T-helper 1 cell treated with Interleukin-12 subunit alpha and Interleukin-12 subunit beta and Interleukin-4 antibody, amounts not matched to agents 30 μg/mL and 1 μg/mL, for 36 hours (primary cell): ENCODE results near the gene TMEM207.

Experiments
- H3K27ac Mint-ChIP-seq: one replicate; pipeline ENCODE4 v1.8.0; 2021; ENCODE audit warnings: mild to moderate bottlenecking, mixed read lengths
- H3K27me3 Mint-ChIP-seq: one replicate; pipeline ENCODE4 v1.8.0; 2021; ENCODE audit warnings: low read depth, mixed read lengths
- H3K36me3 Mint-ChIP-seq: one replicate; pipeline ENCODE4 v1.8.0; 2021; ENCODE audit warnings: low read depth, mixed read lengths
- H3K4me1 Mint-ChIP-seq: one replicate; pipeline ENCODE4 v1.8.0; 2021; ENCODE audit warnings: low read depth, mixed read lengths
- H3K4me3 Mint-ChIP-seq: one replicate; pipeline ENCODE4 v1.8.0; 2021; ENCODE audit warnings: mild to moderate bottlenecking, moderate library complexity, mixed read lengths
- H3K9me3 Mint-ChIP-seq: one replicate; pipeline ENCODE4 v1.8.0; 2021; ENCODE audit warnings: mixed read lengths

TMEM207 gene

DNA sequence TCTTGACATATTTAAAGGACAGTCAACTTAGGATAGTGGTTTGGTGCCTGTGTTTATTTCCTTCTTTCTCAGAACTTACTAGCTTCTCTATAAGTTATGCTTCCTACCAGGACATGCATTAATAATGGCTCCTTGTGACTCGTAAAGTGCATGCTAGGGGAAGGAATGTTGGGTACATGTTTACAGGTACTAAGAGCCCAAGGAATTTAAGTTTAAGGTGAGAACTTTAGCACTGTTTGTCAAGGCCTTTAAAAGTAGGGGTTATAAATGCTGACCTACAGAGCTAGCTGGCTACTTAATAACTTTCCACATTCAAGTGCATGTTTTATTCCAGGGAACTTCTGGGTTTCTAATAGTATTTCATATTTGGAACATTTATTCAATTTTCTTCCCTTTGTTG, at the start of gene TMEM207:
TSS of gene TMEM207 (minus strand) at position 101 of the 400 bp plus-strand sequence. CDS start at position 9, 92 bp downstream.
- peaks cover 6% of the 10 kb centered on the region for H3K4me1 Mint-ChIP-seq
- H3K36me3 Mint-ChIP-seq, result no peaks in the 10 kb centered on the region
- peaks cover 18% of the 10 kb centered on the region for H3K27me3 Mint-ChIP-seq
- H3K4me3 Mint-ChIP-seq, result no peak within 1 kb of the TSS
- no peaks in the 10 kb centered on the region for H3K9me3 Mint-ChIP-seq
- H3K27ac Mint-ChIP-seq, result no peak within 1 kb of the TSS

DNA sequence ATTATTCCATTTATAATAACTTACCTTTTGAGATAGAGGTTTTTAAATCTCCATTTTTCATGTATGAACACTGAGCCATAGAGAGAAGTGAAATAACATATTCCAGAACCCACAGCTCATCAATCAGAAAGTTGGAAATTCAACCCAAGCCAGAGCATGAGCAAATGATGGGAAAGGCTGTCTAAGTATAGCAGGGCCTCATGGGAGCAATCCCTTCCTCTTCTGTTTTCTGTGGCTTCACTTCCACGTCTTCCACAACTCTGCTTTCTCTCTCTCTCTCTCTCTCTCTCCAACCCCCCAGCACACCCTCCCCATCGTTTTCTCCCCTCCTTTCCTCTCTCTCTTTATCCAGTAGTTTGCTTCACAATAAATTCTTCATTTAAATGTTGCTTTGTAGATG, 49.4 kb upstream of the TMEM207 start:
- Mint-ChIP-seq H3K4me1 (no peaks in the 10 kb centered on the region), H3K27me3 (peaks cover 73% of the 10 kb centered on the region), H3K36me3 (no peaks in the 10 kb centered on the region), H3K27ac (no peak overlapping the region), H3K4me3 (no peak overlapping the region), H3K9me3 (no peaks in the 10 kb centered on the region)

DNA sequence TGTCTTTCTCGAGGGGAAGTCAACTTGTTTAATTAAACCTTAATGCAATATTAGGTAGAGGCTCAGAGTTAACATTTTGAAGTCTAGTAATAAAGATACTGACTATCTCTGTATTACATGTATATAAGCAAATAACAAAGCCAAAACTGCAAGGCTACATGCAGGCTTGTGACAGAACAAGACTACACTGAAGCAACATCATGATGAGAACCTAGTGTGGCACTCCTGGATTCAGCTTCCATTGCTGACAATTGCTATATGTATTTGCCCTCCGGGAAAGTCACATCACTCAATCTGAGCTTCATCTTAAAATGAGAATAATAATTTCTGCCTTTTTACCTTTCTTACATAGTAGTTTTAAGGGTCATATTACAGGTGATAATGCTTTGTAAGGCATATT, 48.6 kb upstream of the TMEM207 start:
- no peaks in the 10 kb centered on the region for H3K4me1 Mint-ChIP-seq
- H3K9me3 Mint-ChIP-seq, result no peaks in the 10 kb centered on the region
- H3K36me3 Mint-ChIP-seq, result no peaks in the 10 kb centered on the region
- no peak overlapping the region for H3K27ac Mint-ChIP-seq
- peaks cover 74% of the 10 kb centered on the region for H3K27me3 Mint-ChIP-seq
- H3K4me3 Mint-ChIP-seq, result no peak overlapping the region

DNA sequence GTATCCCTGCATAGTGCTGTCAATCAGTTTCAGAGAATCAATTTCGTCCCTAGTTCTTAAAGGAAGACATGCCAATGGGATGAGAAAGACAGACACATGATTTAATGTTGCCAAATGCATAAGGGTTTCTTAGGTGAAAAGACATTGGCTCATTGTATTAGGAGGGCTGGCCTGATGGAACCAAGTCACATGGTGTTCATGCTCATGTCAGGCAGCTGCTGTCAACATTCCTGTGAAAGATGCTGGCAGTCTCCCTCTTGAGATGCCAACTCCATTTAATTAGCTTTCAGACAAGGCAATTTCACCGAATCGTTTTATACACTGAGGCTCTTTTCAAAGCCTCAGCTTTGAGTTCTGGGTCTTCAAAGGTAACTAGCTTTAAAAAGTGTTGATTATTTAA, 48.1 kb upstream of the TMEM207 start:
- no peak overlapping the region for H3K4me3 Mint-ChIP-seq
- no peaks in the 10 kb centered on the region for H3K4me1 Mint-ChIP-seq
- no peaks in the 10 kb centered on the region for H3K9me3 Mint-ChIP-seq
- no peaks in the 10 kb centered on the region for H3K36me3 Mint-ChIP-seq
- H3K27ac Mint-ChIP-seq, result no peak overlapping the region
- peaks cover 74% of the 10 kb centered on the region for H3K27me3 Mint-ChIP-seq

DNA sequence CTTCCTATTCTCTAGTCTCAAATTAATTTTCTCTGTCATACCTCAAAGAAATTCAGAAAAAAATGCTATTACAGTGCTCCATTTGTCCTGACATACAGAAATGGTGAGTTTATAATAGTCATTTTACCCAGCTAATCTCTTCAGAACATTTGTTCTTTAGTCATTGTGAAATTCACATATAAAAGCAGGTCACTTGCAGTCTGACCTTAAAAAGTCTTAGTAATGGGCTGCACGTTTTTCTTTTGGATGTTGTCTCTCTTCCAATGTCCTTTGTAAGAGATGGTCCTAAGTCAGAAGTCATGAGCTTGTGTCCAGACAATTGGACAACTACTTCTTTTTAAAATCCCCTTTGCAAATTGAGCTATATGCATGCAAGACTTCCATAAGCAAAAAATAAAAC, 47.2 kb upstream of the TMEM207 start:
- H3K9me3 Mint-ChIP-seq, result no peaks in the 10 kb centered on the region
- no peaks in the 10 kb centered on the region for H3K36me3 Mint-ChIP-seq
- peaks cover 78% of the 10 kb centered on the region for H3K27me3 Mint-ChIP-seq
- peaks cover 3% of the 10 kb centered on the region for H3K4me1 Mint-ChIP-seq
- no peak overlapping the region for H3K4me3 Mint-ChIP-seq
- H3K27ac Mint-ChIP-seq, result no peak overlapping the region

DNA sequence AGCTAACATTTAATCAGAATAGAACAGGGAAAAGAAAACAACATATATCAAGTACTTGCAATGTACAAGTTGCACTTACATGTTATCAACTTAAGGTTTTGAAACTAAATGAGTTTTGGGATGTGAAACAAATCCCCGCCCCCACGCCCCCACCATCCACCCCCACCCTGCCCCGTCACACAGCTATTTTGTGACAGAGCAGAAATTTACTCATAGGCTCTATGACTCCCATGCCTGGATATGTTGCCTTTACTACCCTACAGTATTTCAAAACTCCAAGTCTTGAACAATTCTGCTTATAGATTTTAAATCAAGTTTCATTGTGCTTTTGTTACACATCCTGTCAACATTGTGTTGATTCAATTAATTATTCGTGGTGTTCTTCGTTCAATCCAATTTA, 46.1 kb upstream of the TMEM207 start:
- Mint-ChIP-seq H3K27me3 (peaks cover 85% of the 10 kb centered on the region), H3K4me1 (peaks cover 7% of the 10 kb centered on the region), H3K9me3 (no peaks in the 10 kb centered on the region), H3K27ac (no peak overlapping the region), H3K4me3 (no peak overlapping the region), H3K36me3 (no peaks in the 10 kb centered on the region)

DNA sequence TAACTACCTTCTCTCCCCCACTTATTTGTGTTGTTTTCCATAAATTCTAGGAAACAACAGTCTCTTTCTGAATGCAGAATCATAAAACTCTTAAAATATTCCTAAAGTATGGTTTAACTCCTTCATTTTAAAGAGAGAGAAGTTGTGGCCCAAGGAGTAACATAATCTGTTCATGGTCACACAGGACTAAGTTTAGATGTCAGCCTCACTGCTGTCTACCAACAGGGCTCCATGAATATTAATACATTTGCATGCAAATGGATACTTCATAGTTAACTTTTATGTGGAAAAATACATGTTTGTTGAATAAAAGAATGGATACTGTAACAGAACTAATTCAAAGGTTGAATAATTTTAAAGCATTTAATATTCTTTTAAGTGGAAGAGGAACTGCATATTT, 45.7 kb upstream of the TMEM207 start:
- Mint-ChIP-seq H3K27me3 (peaks cover 85% of the 10 kb centered on the region), H3K36me3 (no peaks in the 10 kb centered on the region), H3K27ac (no peak overlapping the region), H3K4me3 (no peak overlapping the region), H3K9me3 (no peaks in the 10 kb centered on the region), H3K4me1 (peaks cover 7% of the 10 kb centered on the region)

DNA sequence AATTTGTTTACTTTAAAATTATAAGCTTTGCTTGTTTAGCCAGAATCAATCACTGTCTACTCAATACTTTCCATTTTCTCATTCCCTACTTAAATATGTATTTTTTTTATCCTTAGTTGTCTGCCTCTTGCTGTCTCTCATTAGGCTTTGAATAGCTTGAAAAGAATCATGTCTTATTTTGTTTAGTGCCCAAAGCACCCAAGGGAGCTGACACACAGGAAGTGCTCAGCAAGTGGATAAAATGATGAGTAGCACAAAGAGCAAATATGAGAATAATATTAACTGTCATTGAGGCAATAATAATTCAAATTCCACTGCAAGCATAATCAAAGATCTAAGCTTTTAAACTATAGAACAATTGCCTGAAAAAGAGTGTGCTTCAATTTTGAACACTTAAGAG, 45.2 kb upstream of the TMEM207 start:
- Mint-ChIP-seq H3K4me1 (peaks cover 7% of the 10 kb centered on the region), H3K27ac (no peak overlapping the region), H3K27me3 (peaks cover 87% of the 10 kb centered on the region), H3K4me3 (no peak overlapping the region), H3K36me3 (no peaks in the 10 kb centered on the region), H3K9me3 (no peaks in the 10 kb centered on the region)

DNA sequence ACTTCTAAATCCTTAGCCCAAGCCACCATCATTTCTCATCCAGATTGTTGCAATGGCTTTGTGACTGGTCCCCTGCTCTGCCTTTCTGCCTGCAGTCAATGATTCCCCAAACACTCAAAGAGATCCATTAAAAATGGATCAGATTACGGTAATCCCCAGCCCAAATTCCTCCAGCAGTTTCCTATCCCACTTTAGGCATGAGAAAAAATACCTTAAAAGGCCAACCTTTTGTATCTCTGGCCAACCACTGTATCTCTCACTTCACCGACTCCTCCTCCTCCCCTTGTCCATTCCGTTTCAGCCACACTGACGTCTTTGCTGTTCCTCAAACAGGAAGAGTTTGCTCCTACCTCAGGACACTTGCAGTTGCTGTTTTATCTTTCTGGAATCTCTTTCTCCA, 43.3 kb upstream of the TMEM207 start:
- H3K27me3 Mint-ChIP-seq, result peaks cover 89% of the 10 kb centered on the region
- no peak overlapping the region for H3K4me3 Mint-ChIP-seq
- H3K36me3 Mint-ChIP-seq, result no peaks in the 10 kb centered on the region
- no peaks in the 10 kb centered on the region for H3K9me3 Mint-ChIP-seq
- peaks cover 7% of the 10 kb centered on the region for H3K4me1 Mint-ChIP-seq
- no peak overlapping the region for H3K27ac Mint-ChIP-seq

DNA sequence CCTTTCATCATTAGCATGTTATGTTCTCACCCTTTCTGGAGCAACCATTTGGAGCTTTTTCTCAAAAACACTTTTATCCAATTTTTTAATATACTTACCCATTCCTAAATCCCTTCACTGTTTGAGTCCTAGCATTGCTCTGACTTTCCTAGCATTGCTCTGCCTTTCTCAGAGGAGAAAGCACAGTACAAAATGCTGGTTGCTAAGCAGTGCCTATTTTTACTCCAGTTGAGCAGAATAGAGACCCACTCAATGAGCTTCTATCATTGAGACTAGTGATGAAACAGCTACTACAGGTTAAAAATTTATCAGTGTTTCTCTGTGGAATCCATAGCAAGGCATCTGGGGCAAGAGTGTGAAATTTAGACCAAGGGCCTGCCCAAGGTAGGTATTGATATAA, 42.4 kb upstream of the TMEM207 start:
- H3K4me1 Mint-ChIP-seq, result peaks cover 7% of the 10 kb centered on the region
- no peak overlapping the region for H3K4me3 Mint-ChIP-seq
- no peaks in the 10 kb centered on the region for H3K9me3 Mint-ChIP-seq
- peaks cover 86% of the 10 kb centered on the region for H3K27me3 Mint-ChIP-seq
- H3K27ac Mint-ChIP-seq, result no peak overlapping the region
- no peaks in the 10 kb centered on the region for H3K36me3 Mint-ChIP-seq

DNA sequence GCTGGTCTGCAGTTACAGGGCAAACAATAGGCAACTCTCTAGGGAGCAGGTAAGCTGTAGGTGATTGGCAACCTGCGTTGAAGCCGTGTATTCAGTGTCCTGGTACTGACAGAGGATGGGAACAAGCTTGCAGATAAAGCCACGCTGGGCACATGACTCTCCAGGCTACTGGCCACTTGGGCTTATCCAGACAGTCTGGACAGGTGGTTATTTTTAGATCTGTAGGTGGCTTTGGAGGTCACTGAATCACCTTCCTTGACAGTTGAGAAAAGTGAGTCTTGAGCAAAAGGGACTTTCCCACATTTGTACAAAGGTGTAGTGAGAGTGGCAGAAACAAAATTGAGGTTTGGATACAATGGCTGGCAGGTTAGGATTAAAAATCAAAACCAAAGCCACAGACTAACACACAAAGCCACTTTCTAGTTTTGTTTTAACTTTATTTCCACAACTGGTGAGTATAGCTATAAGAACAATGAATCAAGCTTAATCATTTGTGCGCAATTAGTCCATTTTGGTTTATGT, 41.9 kb upstream of the TMEM207 start:
- Mint-ChIP-seq H3K36me3 (no peaks in the 10 kb centered on the region), H3K27me3 (peaks cover 86% of the 10 kb centered on the region), H3K4me1 (peaks cover 7% of the 10 kb centered on the region), H3K4me3 (no peak overlapping the region), H3K27ac (no peak overlapping the region), H3K9me3 (no peaks in the 10 kb centered on the region)

DNA sequence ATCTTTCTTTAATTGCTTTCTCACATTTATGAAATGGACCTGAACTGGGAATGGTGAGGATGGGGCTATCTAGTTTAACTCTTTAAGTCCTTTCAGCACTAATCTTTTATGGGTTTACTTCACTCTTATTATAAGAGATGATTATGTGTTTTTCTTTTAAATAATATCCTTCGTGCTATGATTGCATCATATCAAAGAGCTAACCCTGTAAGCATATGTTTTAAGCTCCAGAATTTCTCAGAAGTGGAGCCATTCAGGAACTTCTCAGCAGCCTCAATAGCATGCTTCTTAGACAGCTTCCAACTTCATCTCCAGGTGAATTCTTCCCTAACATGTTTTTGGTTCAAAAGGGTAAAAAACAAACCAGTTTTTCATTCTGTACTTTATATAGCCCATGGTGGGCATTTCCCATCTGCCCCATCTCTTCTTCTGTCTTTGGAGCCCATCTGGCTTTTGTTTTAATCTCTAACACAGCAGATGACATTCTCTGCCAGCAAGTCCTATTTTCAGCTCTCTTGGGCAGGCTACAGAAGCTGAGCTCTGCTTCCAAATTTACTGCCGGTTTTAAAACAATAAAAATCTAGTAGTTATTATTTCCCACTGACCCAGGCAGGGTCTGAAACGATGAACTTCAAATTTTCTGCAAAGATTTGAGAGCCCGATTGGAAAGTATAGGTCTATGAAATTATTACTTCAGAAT, 37.4 kb upstream of the TMEM207 start:
- Mint-ChIP-seq H3K4me1 (peaks cover 6% of the 10 kb centered on the region), H3K36me3 (no peaks in the 10 kb centered on the region), H3K9me3 (no peaks in the 10 kb centered on the region), H3K27me3 (peaks cover 69% of the 10 kb centered on the region), H3K27ac (no peak overlapping the region), H3K4me3 (no peak overlapping the region)

DNA sequence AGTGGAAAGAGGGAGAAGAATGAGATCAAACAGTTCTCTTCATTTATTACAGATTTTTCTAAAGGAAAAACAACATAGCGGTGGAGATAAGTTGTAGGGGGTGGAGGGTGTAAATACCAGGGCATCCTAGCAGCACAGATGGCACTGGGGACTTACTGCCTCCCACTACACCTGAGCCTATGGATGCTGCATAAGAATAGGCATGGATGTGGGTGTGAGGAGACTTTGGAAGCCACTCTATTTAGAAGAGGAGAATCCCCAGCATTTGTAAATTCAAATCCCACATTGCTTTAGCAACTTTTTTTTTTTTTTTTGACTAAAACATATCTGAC, 36.8 kb upstream of the TMEM207 start:
- H3K27me3 Mint-ChIP-seq, result peaks cover 66% of the 10 kb centered on the region

DNA sequence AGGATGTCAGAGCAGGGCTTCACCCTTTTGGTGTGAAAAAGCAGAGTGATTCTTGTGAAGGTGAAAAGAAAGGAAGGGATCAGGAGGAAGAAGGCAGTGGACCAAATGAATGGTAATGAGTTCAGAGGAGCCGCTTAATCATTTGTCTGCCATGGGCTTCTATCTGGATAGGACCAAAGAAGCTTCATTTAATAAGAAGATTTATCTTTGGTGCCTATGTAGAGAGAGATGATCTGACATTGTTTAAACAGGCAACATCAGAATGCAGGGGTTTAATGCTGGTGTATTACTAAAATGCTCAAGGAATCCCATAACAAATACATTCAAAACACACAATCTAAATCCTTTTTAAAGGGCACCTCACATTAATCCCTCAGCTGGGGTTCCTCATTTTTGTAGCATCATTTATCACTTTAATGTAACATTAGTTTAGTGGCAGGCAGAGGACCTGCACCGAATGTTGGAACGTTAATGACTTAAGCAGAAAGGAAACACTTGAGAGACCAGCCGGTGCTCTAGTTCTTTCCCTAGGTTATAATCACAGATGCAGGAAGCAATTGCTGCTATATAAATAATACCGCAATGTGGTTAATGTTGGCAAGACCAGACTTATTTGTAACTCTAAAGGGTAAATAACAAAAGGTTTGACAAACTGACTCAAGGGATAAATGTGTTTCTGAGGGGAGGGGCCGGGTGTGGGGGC, 36.3 kb upstream of the TMEM207 start:
- H3K9me3 Mint-ChIP-seq, result no peaks in the 10 kb centered on the region
- H3K4me3 Mint-ChIP-seq, result no peak overlapping the region
- H3K36me3 Mint-ChIP-seq, result no peaks in the 10 kb centered on the region
- H3K4me1 Mint-ChIP-seq, result no peaks in the 10 kb centered on the region
- no peak overlapping the region for H3K27ac Mint-ChIP-seq
- H3K27me3 Mint-ChIP-seq, result peaks cover 61% of the 10 kb centered on the region

More for the DNA sequence above, 36.8 kb upstream of the TMEM207 start:
- Mint-ChIP-seq H3K9me3 (no peaks in the 10 kb centered on the region), H3K27ac (no peak overlapping the region), H3K4me1 (peaks cover under 1% of the 10 kb centered on the region), H3K36me3 (no peaks in the 10 kb centered on the region), H3K4me3 (no peak overlapping the region)

DNA sequence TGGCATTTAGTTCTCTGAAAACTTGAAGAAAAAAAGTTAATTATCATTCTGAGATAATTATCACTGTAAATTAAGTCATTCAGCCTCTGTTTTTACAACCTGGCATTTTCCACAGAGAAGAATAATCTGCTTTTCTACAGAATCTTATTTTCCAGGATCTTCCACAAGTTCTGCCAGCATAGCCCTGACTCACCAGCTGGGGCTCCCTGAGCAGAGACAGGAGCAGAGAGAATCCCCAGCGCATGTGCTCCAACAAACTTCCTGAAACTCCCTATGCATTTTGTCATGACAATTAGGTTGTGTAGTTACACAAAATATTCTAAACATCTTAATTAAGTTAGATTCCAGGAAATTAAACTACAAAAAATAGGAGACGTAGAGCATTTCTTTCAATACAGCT, 32.1 kb upstream of the TMEM207 start:
- H3K36me3 Mint-ChIP-seq, result no peaks in the 10 kb centered on the region
- peaks cover 36% of the 10 kb centered on the region for H3K27me3 Mint-ChIP-seq
- H3K4me3 Mint-ChIP-seq, result no peak overlapping the region
- H3K27ac Mint-ChIP-seq, result no peak overlapping the region
- H3K4me1 Mint-ChIP-seq, result no peaks in the 10 kb centered on the region
- no peaks in the 10 kb centered on the region for H3K9me3 Mint-ChIP-seq
